Fibroblast of lung (primary cell): ENCODE data around the gene MAP4K4.

Experiments used
- EZH2 ChIP-seq: IDR thresholded peaks from 2 replicates; pipeline ENCODE4 v1.5.1; 2012; ENCODE audit warnings: low read length, control low read depth, mild to moderate bottlenecking; ENCODE audit errors: missing control alignments
- TF ChIP-seq, protein P1 (sequence below), 2 donors: IDR thresholded peaks in 1 of 2; conservative IDR thresholded peaks in 1 of 2; 1 replicate in 1 of 2; 2 replicates in 1 of 2; pipeline ENCODE4 v1.5.1; 2011 to 2012; ENCODE audit warnings: low read length in 2 of 2, control low read depth in 1 of 2, inconsistent platforms in 1 of 2, low read depth in 1 of 2, mild to moderate bottlenecking in 1 of 2

DNA sequence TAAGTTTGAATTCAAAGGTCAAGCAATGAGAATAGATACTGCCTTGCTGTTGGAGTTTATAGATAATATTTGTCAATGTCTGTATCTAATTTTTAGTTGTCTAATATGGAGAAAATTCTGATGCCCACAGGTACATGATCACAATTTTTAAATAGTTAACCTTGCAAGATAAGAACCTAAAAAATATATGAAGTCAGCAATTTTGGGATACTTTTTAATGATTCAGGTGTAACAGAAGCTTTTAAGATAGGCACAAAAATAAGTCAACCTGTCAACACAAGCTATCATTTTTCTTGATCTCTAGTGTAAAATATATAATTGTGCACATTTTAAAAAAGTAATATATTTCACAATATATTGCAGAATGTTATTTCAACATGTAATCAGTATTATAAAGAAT is 201.8 kb downstream of the MAP4K4 start:
- TF ChIP-seq, protein P1, sequence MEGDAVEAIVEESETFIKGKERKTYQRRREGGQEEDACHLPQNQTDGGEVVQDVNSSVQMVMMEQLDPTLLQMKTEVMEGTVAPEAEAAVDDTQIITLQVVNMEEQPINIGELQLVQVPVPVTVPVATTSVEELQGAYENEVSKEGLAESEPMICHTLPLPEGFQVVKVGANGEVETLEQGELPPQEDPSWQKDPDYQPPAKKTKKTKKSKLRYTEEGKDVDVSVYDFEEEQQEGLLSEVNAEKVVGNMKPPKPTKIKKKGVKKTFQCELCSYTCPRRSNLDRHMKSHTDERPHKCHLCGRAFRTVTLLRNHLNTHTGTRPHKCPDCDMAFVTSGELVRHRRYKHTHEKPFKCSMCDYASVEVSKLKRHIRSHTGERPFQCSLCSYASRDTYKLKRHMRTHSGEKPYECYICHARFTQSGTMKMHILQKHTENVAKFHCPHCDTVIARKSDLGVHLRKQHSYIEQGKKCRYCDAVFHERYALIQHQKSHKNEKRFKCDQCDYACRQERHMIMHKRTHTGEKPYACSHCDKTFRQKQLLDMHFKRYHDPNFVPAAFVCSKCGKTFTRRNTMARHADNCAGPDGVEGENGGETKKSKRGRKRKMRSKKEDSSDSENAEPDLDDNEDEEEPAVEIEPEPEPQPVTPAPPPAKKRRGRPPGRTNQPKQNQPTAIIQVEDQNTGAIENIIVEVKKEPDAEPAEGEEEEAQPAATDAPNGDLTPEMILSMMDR (conservative IDR thresholded peaks at IDR 0.05 in 1 of 2, IDR thresholded peaks at IDR 0.05 in 1 of 2; ENCODE audit: low read depth in 1 of 2, low read length in 2 of 2): no peak
- no peak for TF ChIP-seq EZH2
